Measurements from ENCODE around the gene CATSPER2.
"Not testable (repeated sequence)": the region's sequence is repeated elsewhere in the genome, so short reads cannot be mapped to it uniquely, and the experiment has no call there.

Gene CATSPER2

GRCh38 chr15:43592841-43593240, 55.8 kb downstream of the CATSPER2 start:
- DNase-seq: not testable (repeated sequence)

GRCh38 chr15:43589778-43590466, 58.7 kb downstream of the CATSPER2 start, which contains the start of gene PPIP5K1:
Gene PPIP5K1 (minus strand): TSS chr15:43590208. CDS start chr15:43584504, 5,704 bp downstream.
- not testable (repeated sequence) for DNase-seq
